M059J (cell line): ENCODE measurements around the gene TRANK1. TPM values are rescaled to one million over a fixed set of nuclear protein-coding genes. Genes with fewer than 3 reads are reported as not detected.
"Not testable (repeated sequence)": the region's sequence is repeated elsewhere in the genome, so short reads cannot be mapped to it uniquely, and the experiment has no call there.

Experiments
- DNase-seq: peaks from one replicate; pipeline ENCODE4 v3.0.0-alpha.2; 2012; ENCODE audit warnings: low read depth
- total RNA-seq: library from RNA; depleted of rRNA; stranded (reverse); fragments of >200 nt; shearing (Covaris generic); gene quantifications from 2 replicates; pipeline ENCODE4 v1.2.3, GENCODE V29; 2014

The TRANK1 gene
- total RNA-seq, 1 experiment from 2014 or later, result 41.8 TPM

GRCh38 chr3:36893137-36893557 is 51.7 kb downstream of the TRANK1 start:
- peak; percentile 79 for DNase-seq

- DNase-seq, result no peak
These were observed 52.3 kb downstream of the TRANK1 start for GRCh38 chr3:36892457-36893136.

DNA sequence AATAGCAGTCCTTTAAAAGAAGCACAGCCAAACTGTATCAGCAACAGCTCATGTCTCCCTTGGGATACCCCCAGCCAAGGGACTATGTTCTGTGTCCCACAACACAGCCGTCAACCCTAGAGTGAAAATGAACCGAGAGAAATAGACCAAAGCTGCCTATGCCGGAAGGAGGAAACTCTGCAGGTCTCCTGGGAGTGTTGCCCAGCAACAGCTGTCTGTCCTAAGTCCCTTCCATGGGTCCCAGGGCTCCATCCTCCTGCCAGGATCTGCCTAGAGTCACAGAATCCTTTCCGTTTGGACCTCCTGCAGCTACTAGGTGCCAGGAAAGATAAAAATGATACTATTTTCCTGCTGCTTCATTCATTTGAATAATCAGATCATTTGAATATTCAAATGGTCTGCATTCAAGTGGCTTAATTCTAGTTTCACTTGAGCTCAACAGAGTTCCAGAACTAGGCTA is 53.1 kb downstream of the TRANK1 start:
- no peak for DNase-seq

- DNase-seq, result not testable (repeated sequence)
These were observed 53.8 kb downstream of the TRANK1 start for GRCh38 chr3:36891097-36891496.

DNA sequence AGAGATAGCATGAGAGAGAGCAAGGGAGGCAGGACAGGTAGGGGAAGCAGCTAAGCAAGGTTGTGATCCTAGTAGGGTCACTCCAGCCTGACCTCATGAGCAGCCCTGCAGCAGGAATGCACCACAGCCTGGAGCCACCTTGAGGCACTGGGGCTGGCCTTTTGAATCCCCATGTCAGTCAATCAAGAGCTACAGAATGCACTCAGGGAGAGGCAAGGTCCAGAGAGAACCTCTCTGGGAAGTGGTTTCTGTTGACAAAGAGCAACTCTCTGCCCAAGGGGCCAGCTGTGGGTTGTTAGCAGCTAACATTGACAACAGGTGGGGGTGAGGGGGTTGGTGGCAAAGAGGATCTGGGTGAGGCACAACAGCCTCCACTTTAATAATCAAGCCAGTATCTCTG is 54.6 kb downstream of the TRANK1 start:
- DNase-seq, result no peak

GRCh38 chr3:36881735-36882134 is 63.1 kb downstream of the TRANK1 start:
- DNase-seq, result no peak

DNA sequence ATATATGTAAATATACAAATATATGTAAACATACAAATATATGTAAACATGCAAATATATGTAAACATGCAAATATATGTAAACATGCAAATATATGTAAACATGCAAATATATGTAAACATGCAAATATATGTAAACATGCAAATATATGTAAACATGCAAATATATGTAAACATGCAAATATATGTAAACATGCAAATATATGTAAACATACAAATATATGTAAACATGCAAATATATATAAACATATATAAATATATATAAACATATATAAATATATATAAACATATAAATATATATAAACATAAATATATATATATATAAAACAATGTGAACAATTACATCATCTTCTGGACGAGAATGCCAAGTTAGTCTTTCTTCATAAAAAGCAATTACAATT is 65.0 kb downstream of the TRANK1 start:
- not testable (repeated sequence) for DNase-seq

GRCh38 chr3:36877930-36878685 is 66.7 kb downstream of the TRANK1 start:
- no peak for DNase-seq

DNA sequence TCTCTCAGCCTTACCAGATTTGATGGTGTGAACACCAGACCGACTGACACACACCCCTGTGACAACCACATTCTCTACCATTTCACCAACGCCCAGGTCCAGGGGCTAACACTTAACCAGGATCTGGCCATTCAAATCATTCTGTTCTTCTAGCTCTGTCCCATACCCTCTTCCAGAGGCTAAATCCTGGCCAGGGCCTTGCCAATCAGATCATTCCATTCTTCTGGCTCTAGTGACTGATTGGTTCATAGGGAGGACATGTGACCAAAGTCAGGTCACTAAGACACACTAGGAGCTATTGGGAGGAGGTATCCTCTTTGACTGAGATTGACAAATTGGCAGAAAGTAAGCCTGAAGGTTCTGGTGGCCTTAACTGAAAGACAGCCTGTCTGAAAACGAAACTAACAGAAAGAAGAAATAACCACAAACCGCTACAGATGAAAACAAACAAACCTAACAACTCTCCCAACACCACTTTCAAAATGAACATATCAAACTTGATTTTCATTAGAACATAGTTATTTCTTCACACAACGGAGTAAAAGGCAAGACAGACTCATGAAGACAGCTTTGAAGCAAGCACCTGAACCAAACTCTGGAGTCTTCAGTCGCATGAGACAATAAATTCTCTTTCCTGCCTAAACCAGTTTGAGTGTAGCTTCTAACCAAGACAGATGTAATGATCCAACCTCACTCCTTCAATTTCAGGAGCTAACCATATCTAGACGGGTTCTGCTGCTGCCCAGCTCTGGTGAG is 68.5 kb downstream of the TRANK1 start:
- no peak for DNase-seq

- no peak for DNase-seq
These were observed 69.5 kb downstream of the TRANK1 start for GRCh38 chr3:36875397-36875796.

DNA sequence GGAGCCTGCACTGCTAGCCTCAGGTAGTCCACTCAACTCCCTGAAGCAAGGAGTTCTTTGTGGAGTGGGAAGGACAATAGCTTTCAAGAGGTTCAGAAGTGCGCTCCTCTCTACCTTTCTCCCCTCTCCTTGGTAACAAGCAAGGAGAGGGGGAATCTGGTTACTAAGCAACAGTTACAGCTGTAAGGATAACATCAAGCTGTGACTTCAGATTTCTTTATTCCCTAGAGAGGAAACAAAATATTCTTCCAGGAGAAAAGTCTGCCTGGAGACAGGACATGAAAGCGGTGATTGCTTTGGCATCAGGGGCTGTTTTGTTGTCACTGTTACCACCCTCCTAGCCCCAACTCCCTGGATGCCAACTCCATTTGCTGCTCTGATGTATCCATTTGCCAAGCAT is 70.4 kb downstream of the TRANK1 start:
- DNase-seq, result no peak

GRCh38 chr3:36871379-36872126 is 73.3 kb downstream of the TRANK1 start:
- DNase-seq, result no peak

- DNase-seq, result peak; percentile 51
These were observed 76.0 kb downstream of the TRANK1 start for GRCh38 chr3:36868614-36869436.

DNA sequence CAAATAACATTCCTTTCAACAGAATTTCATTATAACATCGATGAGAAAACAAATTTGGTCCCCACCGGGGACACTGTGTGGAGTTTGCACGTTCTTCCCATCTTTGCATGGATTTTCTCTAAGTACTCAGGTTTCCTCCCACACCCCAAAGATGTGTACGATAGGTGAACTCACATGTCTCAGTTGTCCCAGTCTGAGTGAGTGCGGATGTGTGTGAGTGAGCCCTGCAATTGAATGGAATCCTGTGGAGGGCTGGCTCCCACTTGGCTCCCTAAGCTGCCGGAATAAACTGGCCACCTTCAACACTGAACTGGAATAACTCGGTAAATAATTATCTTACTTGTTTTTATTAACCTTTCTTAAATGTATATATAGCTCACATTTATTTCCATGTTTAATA is 77.0 kb downstream of the TRANK1 start:
- no peak for DNase-seq

DNA sequence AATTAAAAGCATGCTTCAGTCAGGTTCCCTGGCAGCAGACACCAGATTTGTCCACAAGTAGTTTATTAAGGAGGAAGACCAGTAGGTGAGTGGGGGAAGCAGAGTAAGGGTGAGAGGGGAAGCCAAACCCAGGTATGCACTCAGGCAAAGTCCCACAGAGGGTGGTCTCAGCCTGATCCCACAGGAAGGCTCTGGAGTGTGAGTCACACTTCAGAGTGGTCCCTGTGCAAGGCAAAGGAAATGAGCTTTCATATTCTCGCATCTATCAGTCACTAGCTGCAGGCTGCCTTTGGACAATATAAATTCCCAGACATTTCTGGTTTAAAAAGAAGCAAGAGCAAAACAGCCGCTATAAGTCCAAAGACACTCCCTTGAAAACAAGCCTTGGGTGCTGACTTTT is 78.5 kb downstream of the TRANK1 start:
- no peak for DNase-seq

- DNase-seq, result no peak
These were observed 80.4 kb downstream of the TRANK1 start for GRCh38 chr3:36864180-36865053.

DNA sequence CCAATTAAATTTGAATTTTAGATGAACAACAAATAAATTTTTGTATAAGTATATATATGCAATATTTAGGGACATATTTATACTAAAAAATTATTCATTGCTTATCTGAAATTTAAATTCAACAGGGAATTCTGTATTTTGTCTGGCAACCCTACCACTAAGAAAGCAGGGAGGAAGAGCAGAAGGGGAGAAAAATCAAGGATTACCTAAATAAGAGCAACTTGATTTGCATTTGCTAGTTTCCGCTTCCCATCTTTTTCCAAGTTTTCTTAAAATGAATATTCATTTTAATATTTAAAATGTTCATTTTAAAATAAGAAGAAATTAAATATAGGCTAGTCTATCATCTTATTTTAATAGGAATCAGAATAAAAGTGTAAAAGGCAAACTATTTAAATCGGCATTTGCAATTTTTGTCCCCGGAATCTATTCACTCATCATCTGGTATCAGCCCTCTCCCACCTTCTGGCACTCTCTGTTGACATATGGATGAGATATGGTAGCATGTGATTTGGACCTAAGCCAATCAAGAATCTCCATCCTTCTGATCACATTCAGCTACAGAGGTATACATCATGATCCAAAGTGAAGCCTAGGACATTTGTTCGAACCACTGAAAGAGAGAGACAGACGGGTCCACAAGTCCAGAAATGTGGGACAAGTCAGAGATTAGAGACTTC is 82.6 kb downstream of the TRANK1 start:
- DNase-seq, result no peak

DNA sequence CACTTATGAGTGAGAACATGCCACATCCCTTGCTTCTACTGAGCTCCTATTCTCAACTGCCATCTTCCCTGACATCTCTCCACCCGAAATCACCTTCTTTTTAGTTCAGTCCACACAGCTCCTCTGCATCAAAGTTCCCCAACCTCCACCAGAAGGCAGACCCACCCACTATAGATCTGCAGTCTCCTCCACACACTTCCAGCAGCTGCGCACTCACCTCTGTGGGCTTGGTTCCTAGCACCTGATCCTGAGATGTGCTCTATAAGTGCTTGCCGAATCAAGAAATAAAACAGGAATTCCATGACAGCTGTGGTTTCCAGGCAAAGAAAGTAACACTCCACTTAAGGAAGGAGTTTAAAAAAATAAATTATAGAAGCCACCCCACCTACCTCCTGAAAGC is 85.4 kb downstream of the TRANK1 start:
- DNase-seq, result no peak

DNA sequence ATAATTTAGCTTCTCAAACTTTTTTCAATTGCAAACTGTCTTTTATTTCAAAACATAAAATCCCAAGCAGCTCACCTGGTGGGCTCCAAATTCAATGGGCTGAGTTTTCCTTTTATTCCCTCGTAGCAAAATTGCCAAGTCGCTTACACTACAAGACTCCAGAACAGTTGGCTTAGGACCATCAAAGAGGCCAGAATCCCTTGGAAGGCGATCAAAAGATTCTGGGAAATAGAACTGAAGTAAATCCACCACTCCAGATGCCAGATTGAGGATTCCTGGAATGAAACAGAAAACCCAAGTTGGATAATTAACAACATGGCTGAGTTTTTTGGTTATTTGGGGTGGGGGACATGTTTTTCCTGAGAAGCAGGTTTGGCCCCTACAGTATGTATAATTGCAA is 92.8 kb downstream of the TRANK1 start:
- no peak for DNase-seq
